Trophoblast cell (in vitro differentiated cells and primary cell): ENCODE measurements around the gene B3GALT2.

Experiments
- DNase-seq, 2 donors: peaks; one replicate each; pipeline ENCODE4 v3.0.0-alpha.2; 2016
- H2AFZ ChIP-seq: 2 replicates; pipeline ENCODE4 v1.6.1; 2013; ENCODE audit warnings: low read length, moderate library complexity, mild to moderate bottlenecking; ENCODE audit not compliant: insufficient read depth, poor library complexity
- H2AK5ac ChIP-seq: 2 replicates; pipeline ENCODE4 v1.6.1; 2013; ENCODE audit warnings: mild to moderate bottlenecking, low read length
- H2BK120ac ChIP-seq: 2 replicates; pipeline ENCODE4 v1.6.1; 2013; ENCODE audit warnings: low read length, mild to moderate bottlenecking, moderate library complexity; ENCODE audit not compliant: insufficient read depth, poor library complexity
- H2BK12ac ChIP-seq: 2 replicates; pipeline ENCODE4 v1.6.1; 2013; ENCODE audit warnings: mild to moderate bottlenecking, low read length, moderate library complexity
- H2BK5ac ChIP-seq: 2 replicates; pipeline ENCODE4 v1.6.1; 2013; ENCODE audit warnings: low read length, low read depth, moderate library complexity, mild to moderate bottlenecking; ENCODE audit not compliant: poor library complexity
- H3K14ac ChIP-seq: 2 replicates; pipeline ENCODE4 v1.6.1; 2013; ENCODE audit warnings: mild to moderate bottlenecking, low read length
- H3K18ac ChIP-seq: 2 replicates; pipeline ENCODE4 v1.6.1; 2013; ENCODE audit warnings: mild to moderate bottlenecking, low read length
- H3K23ac ChIP-seq: 2 replicates; pipeline ENCODE4 v1.6.1; 2013; ENCODE audit warnings: low read length
- H3K27ac ChIP-seq: 2 replicates; pipeline ENCODE4 v1.5.1; 2013; ENCODE audit warnings: low read depth, mild to moderate bottlenecking, inconsistent platforms, low read length, moderate library complexity
- H3K27me3 ChIP-seq: 2 replicates; pipeline ENCODE4 v1.6.1; 2013; ENCODE audit warnings: inconsistent platforms, mild to moderate bottlenecking, low read length, moderate library complexity; ENCODE audit not compliant: insufficient read depth
- H3K36me3 ChIP-seq, 2 experiments: 1 replicate in 1 of 2; 2 replicates in 1 of 2; pipeline ENCODE4 v1.6.1; 2013; ENCODE audit warnings: low read length in 2 of 2, mild to moderate bottlenecking in 2 of 2, moderate library complexity in 1 of 2; ENCODE audit not compliant: insufficient read depth in 2 of 2, control insufficient read depth in 1 of 2
- H3K4ac ChIP-seq: 2 replicates; pipeline ENCODE4 v1.6.1; 2013; ENCODE audit warnings: low read depth, mild to moderate bottlenecking, low read length, moderate library complexity
- H3K4me1 ChIP-seq, 2 experiments: 1 replicate in 1 of 2; 2 replicates in 1 of 2; pipeline ENCODE4 v1.6.1; 2013; ENCODE audit warnings: low read length in 2 of 2, mild to moderate bottlenecking in 2 of 2, moderate library complexity in 1 of 2; ENCODE audit not compliant: insufficient read depth in 2 of 2, control insufficient read depth in 1 of 2
- H3K4me2 ChIP-seq: 2 replicates; pipeline ENCODE4 v1.6.1; 2013; ENCODE audit warnings: inconsistent platforms, mild to moderate bottlenecking, low read length, moderate library complexity
- H3K4me3 ChIP-seq: 2 replicates; pipeline ENCODE4 v1.5.1; 2013; ENCODE audit warnings: mild to moderate bottlenecking, low read depth, low read length, inconsistent platforms
- H3K79me1 ChIP-seq: one replicate; pipeline ENCODE4 v1.6.1; 2013; ENCODE audit warnings: low read length
- H3K79me2 ChIP-seq: 2 replicates; pipeline ENCODE4 v1.6.1; 2013; ENCODE audit warnings: low read length, mild to moderate bottlenecking; ENCODE audit not compliant: control insufficient read depth, insufficient read depth, poor library complexity
- H3K9ac ChIP-seq: 2 replicates; pipeline ENCODE4 v1.6.1; 2013; ENCODE audit warnings: mild to moderate bottlenecking, low read length
- H3K9me3 ChIP-seq: 2 replicates; pipeline ENCODE4 v1.6.1; 2013; ENCODE audit warnings: low read depth, mild to moderate bottlenecking, control low read depth, inconsistent platforms, low read length; ENCODE audit not compliant: insufficient read depth
- H4K12ac ChIP-seq: 2 replicates; pipeline ENCODE4 v1.6.1; 2013; ENCODE audit warnings: low read depth, mild to moderate bottlenecking, low read length, moderate library complexity
- H4K8ac ChIP-seq: 2 replicates; pipeline ENCODE4 v1.6.1; 2013; ENCODE audit warnings: low read depth, mild to moderate bottlenecking, low read length, moderate library complexity
- H4K91ac ChIP-seq: one replicate; pipeline ENCODE4 v1.6.1; 2013; ENCODE audit warnings: low read depth, mild to moderate bottlenecking, low read length, moderate library complexity
- WGBS: extraction: QIAGEN DNeasy Blood & Tissue Kit; methylation state at CpG from one replicate; pipeline ENCODE4 v1.1.7; 2013; ENCODE audit warnings: missing lambda C conversion rate; ENCODE audit not compliant: insufficient read length, insufficient coverage; ENCODE audit errors: extremely low coverage; 5-methylcytosine and 5-hydroxymethylcytosine counted together

B3GALT2 gene

DNA sequence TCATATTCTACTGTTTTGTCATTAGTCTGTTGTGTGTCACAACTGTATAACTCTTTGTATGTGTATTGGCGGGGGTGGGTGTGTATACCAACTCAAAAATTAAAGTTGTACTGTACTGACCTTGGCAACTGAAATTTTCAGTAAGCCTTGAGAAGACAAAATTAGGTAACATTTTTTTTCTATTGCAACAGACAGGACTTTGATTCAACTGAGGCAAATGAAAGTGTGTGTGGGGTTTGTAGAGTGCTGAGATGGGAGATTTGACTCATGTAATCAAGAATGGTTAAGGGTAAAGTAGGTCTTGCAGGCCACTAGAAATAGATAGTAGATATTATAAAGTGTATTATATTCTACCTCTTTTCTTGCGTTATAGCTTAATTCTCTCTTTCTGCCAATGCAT is 14.6 kb upstream of the B3GALT2 start:
- H3K27me3 ChIP-seq, result no peaks in the 10 kb centered on the region
- no CpG with 5 or more reads among the region's 2 CpGs for WGBS
- no peaks in the 10 kb centered on the region for H3K79me1 ChIP-seq
- no peaks in the 10 kb centered on the region for H3K4me1 ChIP-seq
- H2BK120ac ChIP-seq, result no peak overlapping the region
- DNase-seq, result no peak
- no peak overlapping the region for H3K4me2 ChIP-seq
- H2AK5ac ChIP-seq, result no peak overlapping the region
- no peak overlapping the region for H3K4me3 ChIP-seq
- H3K27ac ChIP-seq, result no peak overlapping the region
- H3K18ac ChIP-seq, result no peak overlapping the region
- H3K23ac ChIP-seq, result no peak overlapping the region
- H3K79me2 ChIP-seq, result no peaks in the 10 kb centered on the region
- H4K12ac ChIP-seq, result no peak overlapping the region
- H2BK12ac ChIP-seq, result no peak overlapping the region
- H4K8ac ChIP-seq, result no peak overlapping the region
- H3K36me3 ChIP-seq, result peaks cover 0 to 3% of the 10 kb centered on the region in 2 experiments
- H3K4ac ChIP-seq, result no peak overlapping the region
- H3K14ac ChIP-seq, result no peak overlapping the region
- H3K9ac ChIP-seq, result no peak overlapping the region
- H2AFZ ChIP-seq, result no peak overlapping the region
- H4K91ac ChIP-seq, result no peak overlapping the region
- no peaks in the 10 kb centered on the region for H3K9me3 ChIP-seq
- no peak overlapping the region for H2BK5ac ChIP-seq

GRCh38 chr1:193199940-193200339 is 13.5 kb upstream of the B3GALT2 start:
- H3K14ac ChIP-seq, result no peak overlapping the region
- no peak overlapping the region for H3K4me2 ChIP-seq
- no peak overlapping the region for H3K23ac ChIP-seq
- H3K79me2 ChIP-seq, result no peaks in the 10 kb centered on the region
- peaks cover 0 to 3% of the 10 kb centered on the region in 2 experiments for H3K36me3 ChIP-seq
- H4K91ac ChIP-seq, result no peak overlapping the region
- no peak overlapping the region for H4K12ac ChIP-seq
- H3K9ac ChIP-seq, result no peak overlapping the region
- no CpG with 5 or more reads among the region's 4 CpGs for WGBS
- no peak overlapping the region for H3K4ac ChIP-seq
- H3K4me3 ChIP-seq, result no peak overlapping the region
- H2BK120ac ChIP-seq, result no peak overlapping the region
- H3K27me3 ChIP-seq, result no peaks in the 10 kb centered on the region
- H2AK5ac ChIP-seq, result no peak overlapping the region
- no peak overlapping the region for H2BK12ac ChIP-seq
- no peaks in the 10 kb centered on the region for H3K4me1 ChIP-seq
- no peak overlapping the region for H3K18ac ChIP-seq
- H3K9me3 ChIP-seq, result no peaks in the 10 kb centered on the region
- no peak overlapping the region for H3K27ac ChIP-seq
- H2BK5ac ChIP-seq, result no peak overlapping the region
- no peak overlapping the region for H4K8ac ChIP-seq
- no peaks in the 10 kb centered on the region for H3K79me1 ChIP-seq
- DNase-seq, result no peak
- no peak overlapping the region for H2AFZ ChIP-seq

GRCh38 chr1:193192586-193192985 is 6.2 kb upstream of the B3GALT2 start:
- no peak for DNase-seq
- H3K9ac ChIP-seq, result no peak overlapping the region
- no peaks in the 10 kb centered on the region for H3K79me2 ChIP-seq
- H3K4me2 ChIP-seq, result no peak overlapping the region
- H3K27ac ChIP-seq, result no peak overlapping the region
- H3K23ac ChIP-seq, result no peak overlapping the region
- no peak overlapping the region for H2BK12ac ChIP-seq
- H3K9me3 ChIP-seq, result peaks cover 2% of the 10 kb centered on the region
- no peak overlapping the region for H4K91ac ChIP-seq
- H3K14ac ChIP-seq, result no peak overlapping the region
- no peak overlapping the region for H3K4ac ChIP-seq
- no peak overlapping the region for H3K4me3 ChIP-seq
- H2BK120ac ChIP-seq, result no peak overlapping the region
- H3K4me1 ChIP-seq, result no peaks in the 10 kb centered on the region
- H2BK5ac ChIP-seq, result no peak overlapping the region
- H3K79me1 ChIP-seq, result no peaks in the 10 kb centered on the region
- no peak overlapping the region for H3K18ac ChIP-seq
- H2AK5ac ChIP-seq, result no peak overlapping the region
- whole genome bisulfite sequencing, result no CpG with 5 or more reads among the region's 8 CpGs
- no peaks in the 10 kb centered on the region for H3K27me3 ChIP-seq
- H4K8ac ChIP-seq, result no peak overlapping the region
- no peak overlapping the region for H2AFZ ChIP-seq
- H3K36me3 ChIP-seq, result peaks cover 7 to 8% of the 10 kb centered on the region in 2 experiments
- H4K12ac ChIP-seq, result no peak overlapping the region

DNA sequence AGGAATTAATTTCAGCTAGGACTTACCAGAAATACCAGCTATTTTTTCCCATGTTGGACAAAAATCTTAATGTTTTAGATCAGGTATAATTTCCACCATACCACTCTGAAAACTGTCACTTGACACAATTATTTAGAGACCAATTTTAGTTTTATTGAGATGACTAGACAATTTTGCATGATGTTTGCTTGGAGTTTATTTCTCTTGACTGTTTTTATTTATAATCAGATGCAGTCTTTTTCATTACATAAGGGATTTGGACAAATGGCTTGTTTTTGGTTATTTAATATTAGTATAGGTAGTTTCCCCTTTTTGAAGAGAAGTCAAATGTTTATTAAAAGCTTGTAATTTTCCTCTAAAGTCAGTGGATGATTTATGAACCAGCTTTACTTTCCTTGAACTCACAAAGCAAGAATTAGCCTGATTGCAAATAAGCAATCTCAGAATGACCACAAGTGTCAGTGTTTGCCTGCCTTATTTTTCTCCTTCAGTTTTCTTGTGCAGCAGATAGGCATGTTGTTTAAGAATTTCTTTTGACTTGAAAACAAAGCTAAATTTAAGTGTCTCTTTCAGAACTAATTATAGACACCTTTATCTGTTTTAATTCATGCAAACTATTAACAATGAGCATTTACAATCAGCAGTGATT is 3.8 kb upstream of the B3GALT2 start:
- Histone ChIP-seq H3K9me3 (peaks cover 2% of the 10 kb centered on the region), H4K8ac (no peak overlapping the region), H3K27me3 (no peaks in the 10 kb centered on the region), H2AFZ (no peak overlapping the region), H3K27ac (no peak overlapping the region), H3K4me3 (no peak overlapping the region), H2BK5ac (no peak overlapping the region), H2AK5ac (no peak overlapping the region), H3K18ac (no peak overlapping the region), H3K9ac (no peak overlapping the region), H3K4me1 (peaks cover 0 to 4% of the 10 kb centered on the region in 2 experiments), H3K4me2 (no peak overlapping the region), H2BK12ac (no peak overlapping the region), H4K91ac (no peak overlapping the region), H3K14ac (no peak overlapping the region), H3K79me1 (no peaks in the 10 kb centered on the region), H3K36me3 (peaks cover 7 to 8% of the 10 kb centered on the region in 2 experiments), H3K23ac (no peak overlapping the region), H3K79me2 (no peaks in the 10 kb centered on the region), H2BK120ac (no peak overlapping the region), H4K12ac (no peak overlapping the region), H3K4ac (no peak overlapping the region)
- DNase-seq, result peak in 1 of 2 donors; percentile 10
